HFF-Myc (cell line): ENCODE results near the gene FBXL12.
"Not testable (repeated sequence)": the region's sequence is repeated elsewhere in the genome, so short reads cannot be mapped to it uniquely, and the experiment has no call there.

Source experiments
- DNase-seq: peaks from one replicate; pipeline ENCODE4 v3.0.0-alpha.2; 2011; ENCODE audit warnings: low read depth; ENCODE audit errors: extremely low read depth
- H3K4me3 ChIP-seq: replicated peaks from 2 replicates; pipeline ENCODE4 v1.5.1; 2011; ENCODE audit warnings: low read depth, mild to moderate bottlenecking, control low read depth, low read length
- TF ChIP-seq, protein P1 (sequence below): IDR thresholded peaks from 2 replicates; pipeline ENCODE4 v1.5.1; 2012; ENCODE audit warnings: mild to moderate bottlenecking, low read depth, low read length, control low read depth; ENCODE audit errors: missing control alignments

Gene FBXL12

GRCh38 chr19:9792206-9793070, 26.4 kb downstream of the FBXL12 start:
- H3K4me3 ChIP-seq, result peak overlapping the region; percentile 49
- peak; percentile 40 for DNase-seq
- TF ChIP-seq, protein P1, sequence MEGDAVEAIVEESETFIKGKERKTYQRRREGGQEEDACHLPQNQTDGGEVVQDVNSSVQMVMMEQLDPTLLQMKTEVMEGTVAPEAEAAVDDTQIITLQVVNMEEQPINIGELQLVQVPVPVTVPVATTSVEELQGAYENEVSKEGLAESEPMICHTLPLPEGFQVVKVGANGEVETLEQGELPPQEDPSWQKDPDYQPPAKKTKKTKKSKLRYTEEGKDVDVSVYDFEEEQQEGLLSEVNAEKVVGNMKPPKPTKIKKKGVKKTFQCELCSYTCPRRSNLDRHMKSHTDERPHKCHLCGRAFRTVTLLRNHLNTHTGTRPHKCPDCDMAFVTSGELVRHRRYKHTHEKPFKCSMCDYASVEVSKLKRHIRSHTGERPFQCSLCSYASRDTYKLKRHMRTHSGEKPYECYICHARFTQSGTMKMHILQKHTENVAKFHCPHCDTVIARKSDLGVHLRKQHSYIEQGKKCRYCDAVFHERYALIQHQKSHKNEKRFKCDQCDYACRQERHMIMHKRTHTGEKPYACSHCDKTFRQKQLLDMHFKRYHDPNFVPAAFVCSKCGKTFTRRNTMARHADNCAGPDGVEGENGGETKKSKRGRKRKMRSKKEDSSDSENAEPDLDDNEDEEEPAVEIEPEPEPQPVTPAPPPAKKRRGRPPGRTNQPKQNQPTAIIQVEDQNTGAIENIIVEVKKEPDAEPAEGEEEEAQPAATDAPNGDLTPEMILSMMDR, result no peak

- TF ChIP-seq, protein P1, result no peak
- peak; percentile 46 for DNase-seq
- H3K4me3 ChIP-seq, result peak overlapping the region; percentile 49
Measured at GRCh38 chr19:9791552-9792205, 27.2 kb downstream of the FBXL12 start.

DNA sequence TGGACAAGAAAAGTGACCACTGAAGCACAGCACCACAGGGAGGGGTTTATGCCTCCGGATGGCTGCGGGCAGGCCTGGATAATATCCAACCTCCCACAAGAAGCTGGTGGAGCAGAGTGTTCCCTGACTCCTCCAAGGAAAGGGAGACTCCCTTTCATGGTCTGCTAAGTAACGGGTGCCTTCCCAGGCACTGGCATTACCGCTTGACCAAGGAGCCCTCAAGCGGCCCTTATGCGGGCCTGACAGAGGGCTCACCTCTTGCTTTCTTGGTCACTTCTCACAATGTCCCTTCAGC, 27.9 kb downstream of the FBXL12 start:
- H3K4me3 ChIP-seq, DNase-seq: not testable (repeated sequence)

DNA sequence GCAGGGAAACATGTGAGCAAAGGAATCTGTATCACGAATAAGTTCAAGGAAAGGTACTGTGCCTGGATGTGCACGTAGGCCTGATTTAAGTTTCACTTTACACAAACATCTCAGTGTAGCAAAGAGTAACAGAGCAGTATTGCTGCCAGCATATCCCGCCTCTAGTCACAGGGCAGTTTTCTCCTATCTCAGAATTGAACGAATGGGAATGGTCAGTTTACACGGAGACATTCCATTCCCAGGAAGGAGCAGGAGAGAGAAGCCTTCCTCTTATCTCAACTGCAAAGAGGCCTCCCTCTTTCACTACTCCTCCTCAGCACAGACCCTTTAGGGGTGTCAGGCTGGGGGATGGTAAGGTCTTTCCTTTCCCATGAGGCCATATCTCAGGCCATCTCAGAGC, 29.3 kb downstream of the FBXL12 start:
- H3K4me3 ChIP-seq, DNase-seq: not testable (repeated sequence)

DNA sequence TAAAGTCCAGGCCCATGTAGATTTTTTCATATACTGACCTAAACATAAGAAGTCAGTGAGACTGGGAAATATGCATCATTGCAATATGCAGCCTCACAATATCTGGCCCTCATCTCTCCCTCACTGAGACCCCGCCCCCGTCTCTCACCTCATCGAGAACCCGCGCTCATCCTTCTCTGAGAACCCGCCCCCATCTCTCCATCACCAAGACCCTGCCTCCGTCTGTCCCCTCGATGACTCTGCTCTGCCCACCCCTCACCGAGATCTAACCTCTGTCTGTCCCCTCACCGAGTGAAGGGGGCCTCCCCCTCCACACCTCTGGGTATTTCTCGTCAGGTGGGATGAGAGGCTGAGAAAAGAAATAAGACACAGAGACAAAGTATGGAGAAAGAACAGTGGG, 29.8 kb downstream of the FBXL12 start:
- no peak overlapping the region for H3K4me3 ChIP-seq
- no peak for DNase-seq
- TF ChIP-seq, protein P1, result no peak

GRCh38 chr19:9788604-9789003, 30.3 kb downstream of the FBXL12 start:
- not testable (repeated sequence) for DNase-seq

GRCh38 chr19:9786819-9787218, 32.1 kb downstream of the FBXL12 start:
- no peak overlapping the region; the same call in 1 of the 2 replicates for H3K4me3 ChIP-seq
- DNase-seq, result no peak
- TF ChIP-seq, protein P1, result no peak

More at GRCh38 chr19:9788604-9789003, 30.3 kb downstream of the FBXL12 start:
- not testable (repeated sequence) for H3K4me3 ChIP-seq

GRCh38 chr19:9786342-9786741, 32.5 kb downstream of the FBXL12 start:
- DNase-seq, result no peak
- TF ChIP-seq, protein P1, result no peak
- H3K4me3 ChIP-seq, result peak overlapping the region; percentile 58
